Activated T-cell treated with anti-CD3 and anti-CD28 coated beads, Interleukin-2, amount 50 U/mL, for 1 hour (primary cell): ENCODE data around the gene TBC1D19.
"Not testable (repeated sequence)": the region's sequence is repeated elsewhere in the genome, so short reads cannot be mapped to it uniquely, and the experiment has no call there.

Experiments used
- DNase-seq: peaks from one replicate; pipeline ENCODE4 v3.0.0-alpha.2; 2020

Gene TBC1D19, protein sequence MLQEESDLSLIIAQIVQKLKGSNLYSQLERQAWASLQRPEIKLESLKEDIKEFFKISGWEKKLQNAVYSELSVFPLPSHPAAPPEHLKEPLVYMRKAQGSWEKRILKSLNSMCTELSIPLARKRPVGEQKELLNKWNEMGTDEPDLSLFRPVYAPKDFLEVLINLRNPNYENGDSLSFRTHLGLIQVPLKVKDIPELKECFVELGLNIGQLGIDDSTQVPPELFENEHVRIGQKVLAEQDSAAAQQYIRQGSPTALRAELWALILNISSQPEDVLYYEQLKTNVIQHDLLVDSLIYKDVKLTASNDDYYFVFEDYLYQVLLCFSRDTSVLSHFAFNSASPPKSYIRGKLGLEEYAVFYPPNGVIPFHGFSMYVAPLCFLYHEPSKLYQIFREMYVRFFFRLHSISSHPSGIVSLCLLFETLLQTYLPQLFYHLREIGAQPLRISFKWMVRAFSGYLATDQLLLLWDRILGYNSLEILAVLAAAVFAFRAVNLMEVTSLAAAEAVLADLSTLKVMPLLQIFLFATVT

DNA sequence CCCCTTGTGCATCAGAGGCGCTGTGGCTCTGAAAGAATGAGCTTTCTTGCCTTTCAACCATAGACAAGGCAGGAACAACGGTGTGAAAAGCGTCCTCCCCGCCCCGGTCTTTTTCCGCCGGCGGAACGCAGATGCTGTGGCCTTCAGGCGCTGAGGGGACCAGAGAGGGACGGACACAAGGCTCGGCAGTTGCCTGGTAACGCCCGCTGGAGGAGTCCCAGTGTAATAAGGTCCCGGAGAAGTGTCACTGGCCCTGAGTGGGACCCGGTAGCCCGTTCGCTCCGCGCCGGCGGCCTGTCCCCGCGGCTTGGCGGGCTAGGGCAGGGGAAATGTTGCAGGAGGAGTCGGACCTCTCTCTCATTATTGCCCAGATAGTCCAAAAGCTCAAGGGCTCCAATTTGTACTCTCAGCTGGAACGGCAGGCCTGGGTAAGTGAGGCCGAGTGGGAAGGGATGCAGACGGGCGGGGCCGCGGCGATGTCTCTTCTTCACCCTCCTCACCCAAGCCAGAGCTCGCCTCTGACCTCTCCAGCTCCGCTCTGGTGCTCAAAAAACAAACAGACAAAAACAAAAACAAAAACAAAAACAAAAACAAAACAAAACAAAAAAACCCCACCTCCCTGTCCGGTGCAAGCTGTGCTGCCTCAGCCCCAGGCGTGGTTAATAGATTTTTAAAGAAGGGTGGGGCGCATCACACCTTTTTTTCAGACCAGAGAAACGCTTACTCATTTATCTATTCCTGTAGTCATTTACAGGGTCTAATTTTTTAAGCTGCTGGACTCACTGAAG, at the start of gene TBC1D19:
Gene TBC1D19 (plus strand): TSS at position 220 of the 788 bp plus-strand sequence. CDS start 110 bp downstream, at position 330.
- peak; percentile 91 for DNase-seq

DNA sequence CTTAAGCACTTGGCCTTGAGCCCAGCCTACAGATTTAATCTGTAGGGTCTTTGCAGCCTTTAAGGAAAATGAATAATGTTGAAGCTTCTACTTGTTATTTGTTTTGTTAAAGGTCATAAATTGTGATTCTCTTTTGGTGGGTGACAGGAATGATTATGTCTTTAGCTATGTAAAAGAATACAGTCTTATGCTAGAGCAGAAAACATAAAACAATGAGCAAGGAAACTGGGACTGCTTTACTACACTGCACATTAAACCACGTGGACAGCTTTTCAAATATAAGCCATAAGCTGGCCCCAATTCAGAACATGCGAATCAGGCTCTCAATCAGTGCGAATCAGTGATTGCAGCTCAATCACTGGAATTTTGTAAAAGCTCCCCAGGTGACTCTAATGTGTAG, 40.9 kb upstream of the TBC1D19 start:
- DNase-seq = no peak

GRCh38 chr4:26544421-26544820, 39.5 kb upstream of the TBC1D19 start:
- DNase-seq = no peak

DNA sequence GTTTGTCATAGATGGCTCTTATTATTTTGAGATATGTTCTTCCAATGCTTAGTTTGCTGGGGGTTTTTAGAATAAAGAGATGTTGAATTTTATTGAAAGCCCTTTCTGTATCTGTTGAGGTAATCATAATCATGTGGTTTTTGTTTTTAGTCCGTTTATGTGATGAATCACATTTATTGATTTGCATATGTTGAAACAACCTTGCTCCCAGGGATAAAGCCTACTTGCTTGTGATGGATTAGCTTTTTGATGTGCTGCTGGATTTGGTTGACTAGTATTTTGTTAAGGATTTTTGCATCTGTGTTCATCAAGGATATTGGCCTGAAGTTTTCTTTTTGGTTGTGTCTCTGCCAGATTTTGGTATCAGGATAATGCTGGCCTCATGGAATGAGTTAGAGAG, 35.5 kb upstream of the TBC1D19 start:
- not testable (repeated sequence) for DNase-seq

DNA sequence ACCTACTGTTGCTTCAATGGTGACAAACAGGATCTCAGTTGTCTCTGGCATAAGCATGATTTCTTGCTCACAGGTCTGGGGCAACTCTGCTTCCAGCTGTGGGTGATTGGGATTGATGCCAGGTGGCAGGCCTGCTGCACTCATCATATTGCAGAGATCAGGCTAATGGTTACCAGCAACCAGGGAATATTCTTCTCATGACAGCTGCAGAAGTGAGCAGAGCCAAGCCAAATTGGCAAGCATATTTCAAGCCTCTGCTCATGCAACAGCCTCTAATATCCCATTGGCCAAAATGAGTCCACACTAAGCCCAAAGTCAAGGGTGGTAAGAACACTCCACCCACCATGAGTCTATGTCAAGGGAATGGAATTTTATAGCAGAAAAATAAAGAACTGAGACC, 26.7 kb upstream of the TBC1D19 start:
- DNase-seq = no peak

GRCh38 chr4:26558166-26558895, 25.6 kb upstream of the TBC1D19 start:
- no peak for DNase-seq

GRCh38 chr4:26566133-26566532, 17.8 kb upstream of the TBC1D19 start:
- no peak for DNase-seq

- DNase-seq = no peak
Measured at GRCh38 chr4:26568446-26568994, 15.4 kb upstream of the TBC1D19 start.

- DNase-seq = no peak
Measured at GRCh38 chr4:26570596-26570995, 13.3 kb upstream of the TBC1D19 start.

GRCh38 chr4:26573389-26573794, 10.5 kb upstream of the TBC1D19 start:
- DNase-seq = no peak

DNA sequence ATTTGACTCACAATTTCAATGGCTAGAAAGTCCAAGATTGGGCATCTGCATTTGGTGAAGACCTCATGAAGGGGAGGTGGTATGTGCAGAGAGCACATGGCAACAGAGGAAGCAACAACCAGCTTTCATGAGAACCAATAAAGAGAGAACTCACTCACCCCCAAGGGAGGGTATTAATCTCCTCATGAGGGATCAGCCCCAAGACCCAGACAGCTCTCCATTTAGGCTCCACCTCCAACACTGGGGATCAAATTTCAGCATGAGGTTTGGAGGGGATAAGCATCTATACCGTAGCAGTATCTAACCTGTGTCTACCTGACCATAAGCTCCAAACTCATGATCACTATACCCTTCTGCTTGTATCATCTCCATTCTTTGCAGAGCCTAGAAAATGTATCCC, 9.3 kb upstream of the TBC1D19 start:
- DNase-seq = no peak

- no peak for DNase-seq
Measured at GRCh38 chr4:26576231-26576739, 7.6 kb upstream of the TBC1D19 start.

GRCh38 chr4:26577066-26577465, 6.8 kb upstream of the TBC1D19 start:
- DNase-seq = no peak

- DNase-seq = no peak
Measured at GRCh38 chr4:26579169-26579568, 4.7 kb upstream of the TBC1D19 start.

DNA sequence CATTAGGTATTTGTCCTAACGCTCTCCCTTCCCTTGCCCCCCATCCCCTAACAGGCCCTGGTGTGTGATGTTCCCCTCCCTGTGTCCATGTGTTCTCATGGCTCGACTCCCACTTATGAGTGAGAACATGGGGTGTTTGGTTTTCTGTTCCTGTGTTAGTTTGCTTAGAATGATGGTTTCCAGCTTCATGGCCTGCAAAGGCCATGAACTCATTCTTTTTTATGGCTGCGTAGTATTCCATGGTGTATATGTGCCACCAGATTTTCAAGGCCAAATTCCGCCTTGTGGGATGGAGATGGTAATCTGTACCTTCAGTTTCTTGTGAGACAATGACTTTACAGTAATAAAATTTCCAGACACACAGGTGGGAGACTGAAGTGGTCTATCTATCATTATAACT, 2.5 kb upstream of the TBC1D19 start:
- DNase-seq = not testable (repeated sequence)

GRCh38 chr4:26583538-26583864, 383 bp upstream of the TBC1D19 start:
- no peak for DNase-seq

- no peak for DNase-seq
Measured at GRCh38 chr4:26584725-26585124, 841 bp downstream of the TBC1D19 start.

- no peak for DNase-seq
Measured at GRCh38 chr4:26589705-26590104, 5.8 kb downstream of the TBC1D19 start.

- DNase-seq = no peak
Measured at GRCh38 chr4:26590639-26591038, 6.8 kb downstream of the TBC1D19 start.

- DNase-seq = not testable (repeated sequence)
Measured at GRCh38 chr4:26593557-26593956, 9.7 kb downstream of the TBC1D19 start.

- no peak for DNase-seq
Measured at GRCh38 chr4:26594371-26594770, 10.5 kb downstream of the TBC1D19 start.

DNA sequence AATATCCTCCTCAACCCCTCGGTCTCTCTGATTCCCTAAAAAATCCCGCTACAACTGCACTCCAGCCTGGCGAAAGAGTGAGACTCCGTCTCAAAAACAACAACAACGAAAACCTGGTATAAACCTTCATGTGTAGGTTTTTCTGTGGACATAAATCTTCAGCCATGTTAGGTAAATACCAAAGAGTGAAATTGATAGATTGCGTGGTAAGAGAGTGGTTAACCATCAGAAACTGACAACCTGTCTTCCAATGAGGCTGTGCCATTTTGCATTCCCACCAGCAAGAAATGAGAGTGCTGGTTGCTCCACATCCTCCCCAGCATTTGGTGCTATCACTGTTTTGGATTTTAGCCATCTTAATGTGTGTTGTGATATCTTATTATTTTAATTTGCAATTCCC, 10.9 kb downstream of the TBC1D19 start:
- DNase-seq = no peak

GRCh38 chr4:26596843-26597242, 13.0 kb downstream of the TBC1D19 start:
- DNase-seq = no peak
